Kidney (tissue), 14 donors: ENCODE results near the gene NRM. TPM values are rescaled to one million over a fixed set of nuclear protein-coding genes. Genes with fewer than 3 reads are reported as not detected.

Experiments used
- DNase-seq, 5 donors: peaks; one replicate each; pipeline ENCODE4 v3.0.0-alpha.2; 2013 to 2020
- FAIRE-seq: peaks from 2 replicates; lab custom pipeline; 2012; peaks lifted over from hg19 to GRCh38; lab: Jason Lieb, UNC
- H3K27ac ChIP-seq, 2 donors: one replicate each; pipeline ENCODE4 v1.7.0; 2013; ENCODE audit warnings: low read depth in 2 of 2, low read length in 2 of 2, inconsistent platforms in 1 of 2
- H3K27me3 ChIP-seq: one replicate; pipeline ENCODE4 v1.7.1; 2013; ENCODE audit warnings: low read length, inconsistent platforms; ENCODE audit not compliant: control insufficient read depth, insufficient read depth
- H3K36me3 ChIP-seq, 3 donors: one replicate each; pipeline versions ENCODE4 v1.7.0 to v1.7.1; 2013; ENCODE audit warnings: low read length in 3 of 3, control low read depth in 1 of 3, inconsistent platforms in 1 of 3; ENCODE audit not compliant: insufficient read depth in 3 of 3, control insufficient read depth in 2 of 3
- H3K4me1 ChIP-seq, 3 donors: one replicate each; pipeline versions ENCODE4 v1.7.0 to v1.7.1; 2013; ENCODE audit warnings: low read length in 3 of 3, inconsistent platforms in 1 of 3, low read depth in 1 of 3; ENCODE audit not compliant: control insufficient read depth in 2 of 3, insufficient read depth in 2 of 3
- H3K4me3 ChIP-seq, 3 donors: one replicate each; pipeline versions ENCODE4 v1.7.0 to v1.8.1; 2013; ENCODE audit warnings: low read length in 3 of 3, control low read depth in 1 of 3, inconsistent platforms in 1 of 3
- H3K9ac ChIP-seq, 3 donors: one replicate each; pipeline versions ENCODE4 v1.7.0 to v1.7.1; 2013; ENCODE audit warnings: low read length in 3 of 3, control low read depth in 1 of 3, inconsistent platforms in 1 of 3
- H3K9me3 ChIP-seq, 3 donors: one replicate each; pipeline versions ENCODE4 v1.7.0 to v1.7.1; 2013; ENCODE audit warnings: low read length in 3 of 3, control low read depth in 1 of 3, inconsistent platforms in 1 of 3; ENCODE audit not compliant: control insufficient read depth in 2 of 3, insufficient read depth in 1 of 3
- CTCF ChIP-seq: IDR thresholded peaks from 3 replicates; pipeline ENCODE4 v1.5.1; 2012; ENCODE audit warnings: mild to moderate bottlenecking, moderate library complexity, borderline replicate concordance; ENCODE audit not compliant: insufficient read depth; ENCODE audit errors: extremely low read depth
- intact Hi-C: fragments of 100-400 bp; cut with DNase I; formaldehyde crosslinking; loops from one replicate; pipeline ENCODE4 v1.11.1; 2022
- polyA plus RNA-seq: library from polyadenylated mRNA; stranded (reverse); fragments of 350-450 nt; fragmentation: Illumina TruSeq; extraction: RNeasy Lipid Tissue Mini Kit (QIAGEN cat#74804); gene quantifications from one replicate; pipeline ENCODE4 v1.2.3, GENCODE V29; 2014; ENCODE audit warnings: low read depth, low replicate concordance; ENCODE audit not compliant: insufficient read depth
- total RNA-seq: library from RNA; stranded (reverse); fragmentation: NEBNext Ultra II Directional; extraction: Animal tissue kit (Norgen Biotek cat#: 25700); gene quantifications from one replicate; pipeline ENCODE4 v1.2.1, GENCODE V29; 2021
- donor health status: control.
- donor health status: control.
- donor health status: control.
- donor health status: control.
- donor health status: control.
- donor health status: DM: yes; HTN: yes; CAD: no.
- donor health status: Normal renal cell carcinoma (clear cell type).

The NRM gene
- total and polyA plus RNA-seq, 2 donors from 2014 or later, result 14.2 TPM

GRCh38 chr6:30700340-30700739 is 9.6 kb upstream of the NRM start:
- Histone ChIP-seq H3K27me3 (no peaks in the 10 kb centered on the region), H3K36me3 (peaks cover 0 to 6% (median 0%) of the 10 kb centered on the region in 3 donors), H3K9ac (no peak overlapping the region), H3K9me3 (no peaks in the 10 kb centered on the region), H3K27ac (peak overlapping the region in 1 of 2 donors; percentile 17), H3K4me3 (no peak overlapping the region), H3K4me1 (no peaks in the 10 kb centered on the region)
- FAIRE-seq (no peak), DNase-seq (peak in 2 of 5 donors; percentile 29 to 61)
- intact Hi-C loops, result no loop called here
- TF ChIP-seq CTCF, result no peak

GRCh38 chr6:30696432-30696831 is 5.6 kb upstream of the NRM start:
- H3K36me3 ChIP-seq, result no peaks in the 10 kb centered on the region
- no peak for FAIRE-seq
- no peak overlapping the region for H3K4me3 ChIP-seq
- no peak for TF ChIP-seq CTCF
- H3K27me3 ChIP-seq, result no peaks in the 10 kb centered on the region
- H3K4me1 ChIP-seq, result peaks cover 0 to 2% (median 2%) of the 10 kb centered on the region in 3 donors
- H3K9ac ChIP-seq, result no peak overlapping the region
- peak in 1 of 5 donors; percentile 24 for DNase-seq
- H3K27ac ChIP-seq, result no peak overlapping the region
- H3K9me3 ChIP-seq, result no peaks in the 10 kb centered on the region
- intact Hi-C loops, result no loop called here

- peaks cover 3 to 18% (median 15%) of the 10 kb centered on the region in 3 donors for H3K4me1 ChIP-seq
- no peak for FAIRE-seq
- H3K9me3 ChIP-seq, result no peaks in the 10 kb centered on the region
- DNase-seq, result peak in 1 of 5 donors; percentile 45
- H3K36me3 ChIP-seq, result no peaks in the 10 kb centered on the region
- H3K9ac ChIP-seq, result peak overlapping the region in 2 of 3 donors; percentile 16 to 72
- no peaks in the 10 kb centered on the region for H3K27me3 ChIP-seq
- H3K27ac ChIP-seq, result peak overlapping the region in 1 of 2 donors; percentile 58
- peak overlapping the region; percentile 48 to 81 (median 50) for H3K4me3 ChIP-seq
- intact Hi-C loops, result no loop called here
- no peak for TF ChIP-seq CTCF
Observed at GRCh38 chr6:30691208-30691847, 544 bp upstream of the NRM start.
